ENCODE results near the gene B4GALT2. TPM values are rescaled to one million over a fixed set of nuclear protein-coding genes. Genes with fewer than 3 reads are reported as not detected.

B4GALT2 gene
- total RNA-seq, 4 donors from 2014 or later = 38.9 to 59.3 (median 48.3) TPM

DNA sequence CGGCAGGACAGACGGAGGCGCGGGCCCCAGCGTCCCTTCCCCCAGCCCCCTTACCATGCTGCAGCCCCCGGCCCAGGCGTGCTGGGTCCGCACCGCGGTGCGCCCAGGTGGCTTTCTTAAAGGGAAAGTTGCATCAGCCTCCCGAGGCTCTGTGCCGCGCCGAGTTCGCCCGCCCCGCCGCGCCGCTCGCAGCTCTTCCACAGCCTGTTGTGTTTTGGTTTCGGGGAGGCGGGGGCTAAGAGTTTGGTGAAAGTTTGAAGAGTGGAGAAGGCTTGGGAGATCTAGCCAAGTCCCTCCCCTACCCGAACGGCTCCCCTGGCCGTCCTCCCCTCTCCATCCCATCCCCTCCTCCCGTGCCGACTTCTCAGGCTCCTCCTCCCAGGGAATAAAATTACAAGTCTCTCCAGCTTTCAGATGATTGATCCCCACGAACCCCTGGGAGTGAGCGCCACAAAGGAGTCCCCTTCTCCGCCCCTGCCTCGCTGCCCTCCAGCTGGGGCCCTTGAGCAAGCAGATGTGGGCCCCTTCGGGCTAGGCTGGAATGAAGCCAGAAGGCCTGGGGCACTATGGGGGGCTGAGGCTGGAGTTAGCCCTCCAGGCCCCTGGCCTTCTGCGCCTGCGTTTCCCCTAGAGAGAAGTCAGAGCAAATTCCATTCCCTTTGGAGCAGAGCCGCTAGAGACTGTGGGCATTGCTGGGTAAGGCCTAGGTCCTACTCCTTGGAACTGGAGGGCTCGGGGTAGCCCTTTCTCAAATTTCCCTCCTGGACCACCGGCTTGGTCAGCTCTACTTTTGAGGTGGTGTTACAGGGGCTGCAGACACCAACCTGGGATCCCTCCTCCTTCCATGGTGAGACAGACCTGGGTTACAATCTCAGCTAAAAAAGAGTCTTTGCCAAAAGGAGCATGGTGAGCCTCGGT, 52.5 kb downstream of the B4GALT2 start, which contains the start of gene SLC6A9:
Gene SLC6A9 (minus strand): TSS at position 211 of the 918 bp plus-strand sequence. CDS start 7,185 bp downstream, outside the sequence.
- H3K36me3 ChIP-seq = no peaks in the 10 kb centered on the region

DNA sequence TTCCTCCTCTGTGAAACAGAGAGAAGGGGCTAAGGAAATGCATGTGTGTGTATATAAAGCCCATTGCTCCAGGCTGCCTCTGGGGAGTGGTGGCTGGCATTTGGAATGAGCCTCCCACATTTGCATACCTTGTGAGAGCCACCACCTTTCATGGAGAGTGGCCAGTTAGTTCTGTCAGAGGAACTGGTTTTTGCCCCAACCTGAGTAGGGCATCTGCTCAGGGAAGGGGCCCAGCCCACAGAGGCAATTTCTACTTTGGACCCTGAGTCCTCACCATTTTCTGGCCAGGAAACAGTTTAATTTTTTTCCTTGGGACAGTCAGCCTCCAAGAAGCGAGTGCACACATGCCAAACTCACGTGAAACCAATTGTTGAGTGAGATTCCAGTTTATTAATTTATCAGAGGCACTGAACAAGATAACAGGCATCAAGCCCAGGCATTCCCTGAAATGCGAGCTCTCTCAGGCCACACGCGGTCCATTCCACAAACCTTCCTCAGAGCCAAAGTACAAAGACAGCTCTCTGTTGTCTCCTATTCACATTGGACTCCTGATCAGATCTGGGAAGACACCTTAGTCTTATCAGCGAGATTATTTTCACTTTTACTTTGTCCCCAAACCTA, 53.3 kb downstream of the B4GALT2 start:
- Histone ChIP-seq H3K9me3 (no peaks in the 10 kb centered on the region), H3K36me3 (no peaks in the 10 kb centered on the region), H3K4me1 (peaks cover 31 to 89% (median 50%) of the 10 kb centered on the region in 3 donors), H3K27ac (peak overlapping the region; percentile 93 to 99 (median 96)), H3K27me3 (no peaks in the 10 kb centered on the region), H3K4me3 (peak overlapping the region in 2 of 4 donors; percentile 93 to 96)
- no peak for DNase-seq
- TF ChIP-seq, protein P1, sequence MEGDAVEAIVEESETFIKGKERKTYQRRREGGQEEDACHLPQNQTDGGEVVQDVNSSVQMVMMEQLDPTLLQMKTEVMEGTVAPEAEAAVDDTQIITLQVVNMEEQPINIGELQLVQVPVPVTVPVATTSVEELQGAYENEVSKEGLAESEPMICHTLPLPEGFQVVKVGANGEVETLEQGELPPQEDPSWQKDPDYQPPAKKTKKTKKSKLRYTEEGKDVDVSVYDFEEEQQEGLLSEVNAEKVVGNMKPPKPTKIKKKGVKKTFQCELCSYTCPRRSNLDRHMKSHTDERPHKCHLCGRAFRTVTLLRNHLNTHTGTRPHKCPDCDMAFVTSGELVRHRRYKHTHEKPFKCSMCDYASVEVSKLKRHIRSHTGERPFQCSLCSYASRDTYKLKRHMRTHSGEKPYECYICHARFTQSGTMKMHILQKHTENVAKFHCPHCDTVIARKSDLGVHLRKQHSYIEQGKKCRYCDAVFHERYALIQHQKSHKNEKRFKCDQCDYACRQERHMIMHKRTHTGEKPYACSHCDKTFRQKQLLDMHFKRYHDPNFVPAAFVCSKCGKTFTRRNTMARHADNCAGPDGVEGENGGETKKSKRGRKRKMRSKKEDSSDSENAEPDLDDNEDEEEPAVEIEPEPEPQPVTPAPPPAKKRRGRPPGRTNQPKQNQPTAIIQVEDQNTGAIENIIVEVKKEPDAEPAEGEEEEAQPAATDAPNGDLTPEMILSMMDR (IDR thresholded peaks at IDR 0.05) = no peak
- TF ChIP-seq POLR2A (IDR thresholded peaks at IDR 0.05) = no peak
- 21 to 41% methylated on average over 6 of the region's 6 CpGs for WGBS, 2 donors
- intact Hi-C loops (cut with DNase I) = loop anchor here (10.0 kb wide), 1 partner anchor 87 kb away; the partner anchor contains the start of gene IPO13

More for the DNA sequence above, 52.5 kb downstream of the B4GALT2 start, which contains the start of gene SLC6A9:
- Histone ChIP-seq H3K27ac (peak within 1 kb of the TSS; percentile 93 to 99 (median 96)), H3K4me1 (peaks cover 31 to 89% (median 51%) of the 10 kb centered on the region in 3 donors), H3K9me3 (no peaks in the 10 kb centered on the region), H3K27me3 (no peaks in the 10 kb centered on the region), H3K4me3 (peak within 1 kb of the TSS; percentile 71 to 96 (median 94))
- intact Hi-C loops (cut with DNase I) = loop anchor here (10.0 kb wide), 1 partner anchor 87 kb away; the partner anchor contains the start of gene IPO13
- WGBS, 2 donors = 1 to 14% methylated on average over 11 to 18 of the region's 40 CpGs
- peak in 2 of 4 donors; percentile 49 to 51 for TF ChIP-seq POLR2A (IDR thresholded peaks at IDR 0.05)
- TF ChIP-seq, protein P1 (IDR thresholded peaks at IDR 0.05) = no peak
- DNase-seq = no peak

DNA sequence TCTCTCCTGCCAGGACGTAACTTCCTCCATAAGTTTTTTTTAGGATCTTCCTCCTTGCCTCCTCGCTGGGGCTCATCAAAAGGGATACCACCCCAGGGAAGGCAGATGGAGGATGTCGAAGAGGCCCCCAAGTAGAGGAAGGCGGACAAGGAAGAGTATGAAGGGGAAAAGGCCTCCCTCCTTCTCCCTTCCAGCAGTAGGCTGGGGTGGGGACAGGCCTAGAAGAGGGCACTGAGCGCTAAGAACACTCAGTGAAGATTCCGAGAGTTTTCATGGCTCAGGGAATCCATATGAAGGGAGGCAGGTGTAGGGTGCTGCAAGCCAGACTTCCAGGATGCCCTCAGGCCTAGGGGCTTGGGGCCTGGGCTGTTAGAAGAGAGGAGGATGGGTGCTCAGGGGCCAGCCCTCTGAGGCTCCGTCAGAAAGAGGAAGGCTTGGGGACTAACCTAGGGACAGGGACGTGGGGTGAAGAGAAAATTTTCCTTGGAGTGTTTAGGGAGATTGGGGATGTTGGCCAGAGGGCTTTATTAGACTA, 54.1 kb downstream of the B4GALT2 start:
- H3K27me3 ChIP-seq = no peaks in the 10 kb centered on the region
- TF ChIP-seq POLR2A (IDR thresholded peaks at IDR 0.05) = no peak
- TF ChIP-seq, protein P1 (IDR thresholded peaks at IDR 0.05) = no peak
- H3K36me3 ChIP-seq = no peaks in the 10 kb centered on the region
- H3K4me1 ChIP-seq = peaks cover 23 to 80% (median 50%) of the 10 kb centered on the region in 3 donors
- H3K4me3 ChIP-seq = no peak overlapping the region
- DNase-seq = no peak
- H3K9me3 ChIP-seq = no peaks in the 10 kb centered on the region
- WGBS, 2 donors = 84 to 85% methylated on average over 7 of the region's 8 CpGs
- intact Hi-C loops (cut with DNase I) = loop anchor here (10.0 kb wide), 1 partner anchor 88 kb away; the partner anchor contains the start of gene IPO13
- peak overlapping the region; percentile 71 to 99 (median 95) for H3K27ac ChIP-seq

DNA sequence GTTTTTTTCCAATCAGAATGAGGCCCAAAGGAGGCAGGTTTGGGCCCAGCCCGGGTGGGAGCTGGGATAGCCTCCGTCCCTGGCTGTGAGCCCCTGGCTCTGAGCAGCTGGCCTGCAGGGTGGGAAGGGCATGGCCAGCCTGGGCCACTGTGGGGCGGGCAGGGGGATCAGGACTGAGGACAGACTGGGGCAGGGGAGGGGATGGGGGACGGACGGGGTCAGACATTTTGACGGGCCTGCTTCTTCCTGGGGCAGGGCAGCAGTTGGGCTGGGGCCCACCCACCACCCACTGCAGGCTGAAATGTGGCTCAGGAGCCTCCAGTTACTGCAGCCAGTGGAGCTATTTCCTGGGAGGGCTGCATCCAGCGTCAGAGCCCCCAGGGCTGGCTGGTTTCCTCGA, 54.7 kb downstream of the B4GALT2 start:
- no peak for DNase-seq
- Histone ChIP-seq H3K27ac (peak overlapping the region in 3 of 4 donors; percentile 14 to 99 (median 71)), H3K36me3 (no peaks in the 10 kb centered on the region), H3K27me3 (no peaks in the 10 kb centered on the region), H3K9me3 (no peaks in the 10 kb centered on the region), H3K4me3 (no peak overlapping the region), H3K4me1 (peaks cover 18 to 74% (median 44%) of the 10 kb centered on the region in 3 donors)
- WGBS, 2 donors = 46 to 90% methylated on average over 2 to 3 of the region's 8 CpGs
- intact Hi-C loops (cut with DNase I) = loop anchor here (10.0 kb wide), 1 partner anchor 89 kb away; the partner anchor contains the start of gene IPO13
- TF ChIP-seq POLR2A (IDR thresholded peaks at IDR 0.05) = no peak
- TF ChIP-seq, protein P1 (IDR thresholded peaks at IDR 0.05) = no peak
